Neural cell (in vitro differentiated cells): ENCODE results near the gene SPDYE4. TPM values are rescaled to one million over a fixed set of nuclear protein-coding genes. Genes with fewer than 3 reads are reported as not detected.

Experiments
- H2AFZ ChIP-seq: fragments of 200-600, 300-800 bp; sonication (generic), shearing (Covaris generic); 2 replicates; pipeline ENCODE4 v1.6.0; 2014; ENCODE audit warnings: low read depth, mild to moderate bottlenecking, antibody characterized with exemption, low read length, moderate library complexity
- H3F3A ChIP-seq: fragments of 200-600 bp; shearing (Covaris generic); 2 replicates; pipeline ENCODE4 v1.6.1; 2016; ENCODE audit warnings: mild to moderate bottlenecking, moderate library complexity, mixed read lengths, antibody characterized with exemption, low read length; ENCODE audit not compliant: insufficient read depth, poor library complexity, severe bottlenecking
- H3K27ac ChIP-seq: fragments of 200-600, 300-800 bp; sonication (generic), shearing (Covaris generic); 2 replicates; pipeline ENCODE4 v1.5.1; 2014; ENCODE audit warnings: mild to moderate bottlenecking, low read length, moderate library complexity
- H3K27me3 ChIP-seq: fragments of 300-800, 200-600 bp; sonication (generic), shearing (Covaris generic); 2 replicates; pipeline ENCODE4 v1.6.0; 2014; ENCODE audit warnings: mild to moderate bottlenecking, low read depth, low read length, moderate library complexity; ENCODE audit not compliant: insufficient read depth
- H3K36me3 ChIP-seq: fragments of 300-800, 200-600 bp; sonication (generic), shearing (Covaris generic); 2 replicates; pipeline ENCODE4 v1.5.1; 2014; ENCODE audit warnings: mild to moderate bottlenecking, antibody characterized with exemption, low read length, moderate library complexity; ENCODE audit not compliant: insufficient read depth
- H3K4me2 ChIP-seq: fragments of 300-800, 200-600 bp; sonication (generic), shearing (Covaris generic); 2 replicates; pipeline ENCODE4 v1.6.0; 2014; ENCODE audit warnings: mild to moderate bottlenecking, low read length
- H3K4me3 ChIP-seq: fragments of 300-800, 200-600 bp; sonication (generic), shearing (Covaris generic); 2 replicates; pipeline ENCODE4 v1.5.1; 2014; ENCODE audit warnings: mild to moderate bottlenecking, low read length, moderate library complexity
- H3K79me2 ChIP-seq: fragments of 200-600 bp; shearing (Covaris generic); replicated peaks from 2 replicates; pipeline ENCODE4 v1.6.0; 2014; ENCODE audit warnings: mild to moderate bottlenecking, low read length, moderate library complexity; ENCODE audit not compliant: insufficient read depth
- H3K9ac ChIP-seq: fragments of 300-800, 200-600 bp; sonication (generic), shearing (Covaris generic); 2 replicates; pipeline ENCODE4 v1.6.1; 2016; ENCODE audit warnings: mild to moderate bottlenecking, low read length, mixed read lengths
- H3K9me2 ChIP-seq: fragments of 200-600 bp; shearing (Covaris generic); 2 replicates; pipeline ENCODE4 v1.6.1; 2016; ENCODE audit warnings: mild to moderate bottlenecking, low read length, mixed read lengths; ENCODE audit not compliant: insufficient read depth
- H3K9me3 ChIP-seq: fragments of 200-600, 300-800 bp; sonication (generic), shearing (Covaris generic); 2 replicates; pipeline ENCODE4 v1.6.1; 2016; ENCODE audit warnings: mild to moderate bottlenecking, mixed run types, low read length, moderate library complexity, mixed read lengths
- H4K20me1 ChIP-seq: fragments of 200-600 bp; shearing (Covaris generic); 2 replicates; pipeline ENCODE4 v1.6.1; 2016; ENCODE audit warnings: mild to moderate bottlenecking, mixed run types; ENCODE audit not compliant: insufficient read depth
- EP300 ChIP-seq: fragments of 450-650 bp; conservative IDR thresholded peaks from 2 replicates; pipeline ENCODE4 v1.6.1; 2014; ENCODE audit warnings: antibody characterized with exemption, mild to moderate bottlenecking, moderate library complexity; ENCODE audit not compliant: poor library complexity, severe bottlenecking
- EZH2 ChIP-seq: fragments of 200-600, 300-800 bp; shearing (Covaris generic), sonication (generic); IDR thresholded peaks from 2 replicates; pipeline ENCODE4 v1.6.1; 2014; ENCODE audit warnings: antibody characterized with exemption, low read length, borderline replicate concordance, mild to moderate bottlenecking; ENCODE audit not compliant: insufficient read depth, poor library complexity, severe bottlenecking
- MXI1 ChIP-seq: fragments of 450-650 bp; conservative IDR thresholded peaks from 2 replicates; pipeline ENCODE4 v1.6.1; 2014; ENCODE audit warnings: antibody characterized with exemption, mild to moderate bottlenecking; ENCODE audit not compliant: poor library complexity, severe bottlenecking
- POLR2AphosphoS5 ChIP-seq: IDR thresholded peaks from 2 replicates; pipeline ENCODE4 v1.6.1; 2012
- RAD21 ChIP-seq: fragments of 450-650 bp; conservative IDR thresholded peaks from 2 replicates; pipeline ENCODE4 v1.6.1; 2014; ENCODE audit warnings: antibody characterized with exemption, mild to moderate bottlenecking, moderate library complexity
- SMC3 ChIP-seq: fragments of 450-650 bp; conservative IDR thresholded peaks from 2 replicates; pipeline ENCODE4 v1.6.1; 2014; ENCODE audit warnings: antibody characterized with exemption, mild to moderate bottlenecking, moderate library complexity; ENCODE audit not compliant: poor library complexity
- TAF1 ChIP-seq: IDR thresholded peaks from 2 replicates; pipeline ENCODE4 v1.6.1; 2012; ENCODE audit warnings: low read depth
- polyA plus RNA-seq: library from polyadenylated mRNA; depleted of rRNA; stranded (reverse); fragments of >200 nt; gene quantifications from 2 replicates; pipeline ENCODE4 v1.2.3, GENCODE V29; 2014
- TF ChIP-seq, protein P1 (sequence below): IDR thresholded peaks from 2 replicates; pipeline ENCODE4 v1.6.1; 2012; ENCODE audit warnings: borderline replicate concordance
- TF ChIP-seq, protein P2 (sequence below): fragments of 450-650 bp; IDR thresholded peaks from 2 replicates; pipeline ENCODE4 v1.5.1; 2014; ENCODE audit warnings: antibody characterized with exemption, mild to moderate bottlenecking, moderate library complexity; ENCODE audit not compliant: poor library complexity, severe bottlenecking

The SPDYE4 gene
- polyA plus RNA-seq, 1 donor from 2014 or later = not detected

DNA sequence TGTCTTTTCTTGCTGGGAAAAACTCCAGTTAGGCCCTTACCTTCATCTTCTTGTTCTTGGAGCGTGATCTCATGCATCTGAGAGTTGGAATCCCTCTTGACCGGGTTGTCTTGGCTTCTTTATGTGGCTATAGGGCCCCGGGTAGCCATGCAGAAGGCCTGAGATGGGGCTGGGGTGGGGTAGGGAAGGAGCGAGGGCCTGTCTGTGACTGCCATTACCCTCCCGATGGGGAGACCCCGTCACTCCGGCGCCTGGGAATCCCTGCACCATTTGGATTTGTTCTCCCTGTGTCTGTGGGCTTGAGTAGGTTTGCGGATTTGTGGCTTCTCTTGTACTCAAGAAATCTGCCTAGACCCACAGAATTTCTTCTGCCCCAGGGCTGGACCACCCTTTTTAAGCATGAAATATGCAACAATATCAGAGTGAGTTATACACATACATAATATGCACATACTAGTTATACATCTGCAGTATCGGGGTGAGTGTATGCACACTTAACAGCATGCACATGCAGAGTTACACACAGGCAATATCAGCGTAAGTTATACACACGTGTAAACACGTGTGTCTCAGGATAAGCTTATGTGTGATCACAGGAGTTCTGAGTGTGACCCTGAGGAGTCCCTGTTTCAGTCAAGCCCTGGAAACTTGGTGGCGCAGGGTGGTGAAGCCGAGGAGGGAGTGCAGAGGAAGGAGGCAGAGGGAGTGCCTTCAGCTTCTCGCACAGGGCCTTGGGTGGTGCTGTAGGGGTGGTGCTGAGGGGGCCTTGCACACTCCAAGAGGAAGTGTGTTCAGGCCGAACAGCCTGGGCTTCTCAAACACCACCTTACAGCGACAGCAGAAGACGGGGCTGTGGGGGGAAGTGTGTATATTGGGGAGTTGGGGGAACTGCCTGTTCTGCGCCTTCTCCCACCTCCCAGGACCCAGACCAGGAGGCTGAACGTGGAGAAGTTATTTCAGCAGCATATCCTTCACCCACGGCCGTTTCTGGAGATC, 32.2 kb downstream of the SPDYE4 start:
- H2AFZ ChIP-seq = no peak overlapping the region
- H3K9ac ChIP-seq = no peak overlapping the region
- H3K79me2 ChIP-seq = no peaks in the 10 kb centered on the region
- no peaks in the 10 kb centered on the region for H3K9me3 ChIP-seq
- no peak overlapping the region for H3K4me2 ChIP-seq
- TF ChIP-seq TAF1 (no peak), RAD21 (no peak)
- H3K27me3 ChIP-seq = no peaks in the 10 kb centered on the region
- H3F3A ChIP-seq = no peaks in the 10 kb centered on the region
- H3K27ac ChIP-seq = no peak overlapping the region
- no peaks in the 10 kb centered on the region for H3K9me2 ChIP-seq
- no peaks in the 10 kb centered on the region for H4K20me1 ChIP-seq
- H3K4me3 ChIP-seq = no peak overlapping the region
- no peaks in the 10 kb centered on the region for H3K36me3 ChIP-seq

DNA sequence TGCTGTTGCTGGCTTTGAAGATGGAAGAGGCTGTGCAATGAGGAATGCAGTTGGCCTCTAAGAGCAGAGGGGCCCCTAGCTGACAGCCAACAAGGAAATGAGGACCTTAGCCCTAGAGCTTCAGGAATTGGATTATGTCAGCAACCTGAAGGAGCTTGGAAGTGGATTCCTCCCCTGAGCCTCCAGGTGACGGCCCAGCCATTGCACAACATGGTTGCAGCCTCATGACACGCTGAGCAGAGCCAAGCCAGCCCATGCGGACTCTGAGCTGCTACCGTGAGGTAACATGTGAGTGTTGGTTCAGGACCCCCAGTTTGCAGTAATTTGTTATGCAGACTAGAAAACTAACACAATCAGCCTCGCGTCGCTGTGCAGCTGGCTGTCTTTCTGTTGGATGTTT, 33.9 kb downstream of the SPDYE4 start:
- no peaks in the 10 kb centered on the region for H3K27me3 ChIP-seq
- no peak overlapping the region for H3K27ac ChIP-seq
- H3F3A ChIP-seq = no peaks in the 10 kb centered on the region
- no peak overlapping the region for H3K4me3 ChIP-seq
- no peaks in the 10 kb centered on the region for H3K9me3 ChIP-seq
- no peaks in the 10 kb centered on the region for H3K79me2 ChIP-seq
- H3K9me2 ChIP-seq = no peaks in the 10 kb centered on the region
- no peak overlapping the region for H3K4me2 ChIP-seq
- TF ChIP-seq TAF1 = no peak
- TF ChIP-seq SMC3 = no peak
- TF ChIP-seq, protein P1, sequence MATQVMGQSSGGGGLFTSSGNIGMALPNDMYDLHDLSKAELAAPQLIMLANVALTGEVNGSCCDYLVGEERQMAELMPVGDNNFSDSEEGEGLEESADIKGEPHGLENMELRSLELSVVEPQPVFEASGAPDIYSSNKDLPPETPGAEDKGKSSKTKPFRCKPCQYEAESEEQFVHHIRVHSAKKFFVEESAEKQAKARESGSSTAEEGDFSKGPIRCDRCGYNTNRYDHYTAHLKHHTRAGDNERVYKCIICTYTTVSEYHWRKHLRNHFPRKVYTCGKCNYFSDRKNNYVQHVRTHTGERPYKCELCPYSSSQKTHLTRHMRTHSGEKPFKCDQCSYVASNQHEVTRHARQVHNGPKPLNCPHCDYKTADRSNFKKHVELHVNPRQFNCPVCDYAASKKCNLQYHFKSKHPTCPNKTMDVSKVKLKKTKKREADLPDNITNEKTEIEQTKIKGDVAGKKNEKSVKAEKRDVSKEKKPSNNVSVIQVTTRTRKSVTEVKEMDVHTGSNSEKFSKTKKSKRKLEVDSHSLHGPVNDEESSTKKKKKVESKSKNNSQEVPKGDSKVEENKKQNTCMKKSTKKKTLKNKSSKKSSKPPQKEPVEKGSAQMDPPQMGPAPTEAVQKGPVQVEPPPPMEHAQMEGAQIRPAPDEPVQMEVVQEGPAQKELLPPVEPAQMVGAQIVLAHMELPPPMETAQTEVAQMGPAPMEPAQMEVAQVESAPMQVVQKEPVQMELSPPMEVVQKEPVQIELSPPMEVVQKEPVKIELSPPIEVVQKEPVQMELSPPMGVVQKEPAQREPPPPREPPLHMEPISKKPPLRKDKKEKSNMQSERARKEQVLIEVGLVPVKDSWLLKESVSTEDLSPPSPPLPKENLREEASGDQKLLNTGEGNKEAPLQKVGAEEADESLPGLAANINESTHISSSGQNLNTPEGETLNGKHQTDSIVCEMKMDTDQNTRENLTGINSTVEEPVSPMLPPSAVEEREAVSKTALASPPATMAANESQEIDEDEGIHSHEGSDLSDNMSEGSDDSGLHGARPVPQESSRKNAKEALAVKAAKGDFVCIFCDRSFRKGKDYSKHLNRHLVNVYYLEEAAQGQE = no peak
- TF ChIP-seq MXI1 = no peak
- no peak for TF ChIP-seq RAD21
- no peak for TF ChIP-seq EZH2
- TF ChIP-seq, protein P2, sequence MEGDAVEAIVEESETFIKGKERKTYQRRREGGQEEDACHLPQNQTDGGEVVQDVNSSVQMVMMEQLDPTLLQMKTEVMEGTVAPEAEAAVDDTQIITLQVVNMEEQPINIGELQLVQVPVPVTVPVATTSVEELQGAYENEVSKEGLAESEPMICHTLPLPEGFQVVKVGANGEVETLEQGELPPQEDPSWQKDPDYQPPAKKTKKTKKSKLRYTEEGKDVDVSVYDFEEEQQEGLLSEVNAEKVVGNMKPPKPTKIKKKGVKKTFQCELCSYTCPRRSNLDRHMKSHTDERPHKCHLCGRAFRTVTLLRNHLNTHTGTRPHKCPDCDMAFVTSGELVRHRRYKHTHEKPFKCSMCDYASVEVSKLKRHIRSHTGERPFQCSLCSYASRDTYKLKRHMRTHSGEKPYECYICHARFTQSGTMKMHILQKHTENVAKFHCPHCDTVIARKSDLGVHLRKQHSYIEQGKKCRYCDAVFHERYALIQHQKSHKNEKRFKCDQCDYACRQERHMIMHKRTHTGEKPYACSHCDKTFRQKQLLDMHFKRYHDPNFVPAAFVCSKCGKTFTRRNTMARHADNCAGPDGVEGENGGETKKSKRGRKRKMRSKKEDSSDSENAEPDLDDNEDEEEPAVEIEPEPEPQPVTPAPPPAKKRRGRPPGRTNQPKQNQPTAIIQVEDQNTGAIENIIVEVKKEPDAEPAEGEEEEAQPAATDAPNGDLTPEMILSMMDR = no peak
- no peak for TF ChIP-seq POLR2AphosphoS5
- no peak for TF ChIP-seq EP300
- no peak overlapping the region for H3K9ac ChIP-seq
- no peaks in the 10 kb centered on the region for H3K36me3 ChIP-seq
- H4K20me1 ChIP-seq = no peaks in the 10 kb centered on the region
- no peak overlapping the region for H2AFZ ChIP-seq
